Fibroblast of the aortic adventitia (primary cell): Measurements from ENCODE around the gene SERPINH1. TPM values are rescaled to one million over a fixed set of nuclear protein-coding genes. Genes with fewer than 3 reads are reported as not detected.
"Not testable (repeated sequence)": the region's sequence is repeated elsewhere in the genome, so short reads cannot be mapped to it uniquely, and the experiment has no call there.

Experiments
- DNase-seq: peaks from one replicate; pipeline ENCODE4 v3.0.0-alpha.2; 2010; ENCODE audit warnings: low read depth
- H3K4me3 ChIP-seq: 2 replicates; pipeline ENCODE4 v1.5.1; 2011; ENCODE audit warnings: low read depth, mild to moderate bottlenecking, control low read depth, low read length, moderate library complexity
- total RNA-seq: library from RNA; depleted of rRNA; stranded (reverse); fragments of >200 nt; gene quantifications from 2 replicates; pipeline ENCODE4 v1.2.3, GENCODE V29; 2012; ENCODE audit warnings: low replicate concordance
- TF ChIP-seq, protein P1 (sequence below): IDR thresholded peaks from 2 replicates; pipeline ENCODE4 v1.5.1; 2011; ENCODE audit warnings: mild to moderate bottlenecking, low read length, control low read depth, inconsistent platforms; ENCODE audit not compliant: insufficient read depth

The SERPINH1 gene
- total RNA-seq, 1 donor: 497 TPM

DNA sequence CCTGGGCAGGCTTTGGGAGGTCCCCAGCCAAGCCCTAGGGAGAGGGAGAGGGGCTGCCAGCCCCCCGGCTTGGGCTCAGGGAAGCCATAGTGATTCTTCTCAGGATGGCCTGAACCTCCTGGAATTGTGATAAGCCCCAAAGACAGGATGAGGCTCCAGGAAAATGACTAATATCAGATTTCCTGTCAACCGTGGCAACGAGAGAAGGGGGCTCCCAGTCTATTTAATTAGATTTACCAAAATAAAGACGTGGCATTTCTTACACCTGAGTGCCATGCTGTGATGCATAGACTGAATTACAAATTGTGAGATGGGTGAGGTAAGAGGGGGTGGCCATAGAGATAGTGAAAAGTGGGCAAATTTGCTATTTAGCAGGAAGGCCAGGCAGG lies 20.4 kb downstream of the SERPINH1 start:
- no peak for DNase-seq

DNA sequence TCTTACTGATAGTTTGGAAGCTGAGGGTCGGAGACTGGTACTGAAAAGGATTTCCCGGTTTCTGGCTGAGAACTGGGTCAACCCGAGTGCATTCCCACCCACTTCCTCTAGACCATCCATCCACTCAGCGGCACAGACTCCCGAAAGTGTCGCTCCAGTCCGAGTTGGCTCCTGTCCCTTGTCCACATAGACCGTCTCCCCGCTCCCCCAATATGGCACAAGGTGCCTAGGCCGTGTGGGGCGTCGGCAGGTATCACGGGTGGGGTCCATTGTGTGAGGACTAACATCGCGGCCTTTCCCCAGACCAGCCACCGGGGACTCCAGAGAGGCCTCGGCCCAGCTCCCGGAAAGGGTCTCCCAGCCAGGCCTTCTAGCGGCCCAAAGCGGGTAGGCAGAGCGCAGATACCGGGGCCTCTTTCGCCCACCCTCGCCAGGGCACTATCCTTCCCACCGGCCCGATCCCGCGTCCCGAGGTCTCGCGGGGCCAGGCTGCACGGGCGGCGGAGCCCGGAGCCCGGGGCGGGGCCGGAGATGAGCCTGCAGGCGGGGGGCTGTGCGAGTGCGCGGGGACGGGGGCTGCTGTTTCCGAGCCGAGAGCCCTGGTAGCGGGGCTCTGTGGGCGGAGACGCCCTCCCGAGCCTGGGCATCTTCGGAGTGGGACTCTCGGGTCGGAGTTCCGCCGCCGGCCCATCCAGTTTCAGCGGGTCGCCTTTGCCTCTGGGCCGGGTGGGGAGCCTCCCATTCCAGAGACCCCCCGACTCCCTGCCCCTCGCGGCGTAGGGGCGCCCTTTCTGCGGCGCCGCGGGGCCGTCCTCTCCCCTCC lies 21.1 kb downstream of the SERPINH1 start:
- peak; percentile 65 for DNase-seq
- TF ChIP-seq, protein P1, sequence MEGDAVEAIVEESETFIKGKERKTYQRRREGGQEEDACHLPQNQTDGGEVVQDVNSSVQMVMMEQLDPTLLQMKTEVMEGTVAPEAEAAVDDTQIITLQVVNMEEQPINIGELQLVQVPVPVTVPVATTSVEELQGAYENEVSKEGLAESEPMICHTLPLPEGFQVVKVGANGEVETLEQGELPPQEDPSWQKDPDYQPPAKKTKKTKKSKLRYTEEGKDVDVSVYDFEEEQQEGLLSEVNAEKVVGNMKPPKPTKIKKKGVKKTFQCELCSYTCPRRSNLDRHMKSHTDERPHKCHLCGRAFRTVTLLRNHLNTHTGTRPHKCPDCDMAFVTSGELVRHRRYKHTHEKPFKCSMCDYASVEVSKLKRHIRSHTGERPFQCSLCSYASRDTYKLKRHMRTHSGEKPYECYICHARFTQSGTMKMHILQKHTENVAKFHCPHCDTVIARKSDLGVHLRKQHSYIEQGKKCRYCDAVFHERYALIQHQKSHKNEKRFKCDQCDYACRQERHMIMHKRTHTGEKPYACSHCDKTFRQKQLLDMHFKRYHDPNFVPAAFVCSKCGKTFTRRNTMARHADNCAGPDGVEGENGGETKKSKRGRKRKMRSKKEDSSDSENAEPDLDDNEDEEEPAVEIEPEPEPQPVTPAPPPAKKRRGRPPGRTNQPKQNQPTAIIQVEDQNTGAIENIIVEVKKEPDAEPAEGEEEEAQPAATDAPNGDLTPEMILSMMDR: peak; percentile 28
- peak overlapping the region; percentile 73 for H3K4me3 ChIP-seq

More for the DNA sequence above, 20.4 kb downstream of the SERPINH1 start:
- peak overlapping the region; percentile 73 for H3K4me3 ChIP-seq
- TF ChIP-seq, protein P1: no peak

DNA sequence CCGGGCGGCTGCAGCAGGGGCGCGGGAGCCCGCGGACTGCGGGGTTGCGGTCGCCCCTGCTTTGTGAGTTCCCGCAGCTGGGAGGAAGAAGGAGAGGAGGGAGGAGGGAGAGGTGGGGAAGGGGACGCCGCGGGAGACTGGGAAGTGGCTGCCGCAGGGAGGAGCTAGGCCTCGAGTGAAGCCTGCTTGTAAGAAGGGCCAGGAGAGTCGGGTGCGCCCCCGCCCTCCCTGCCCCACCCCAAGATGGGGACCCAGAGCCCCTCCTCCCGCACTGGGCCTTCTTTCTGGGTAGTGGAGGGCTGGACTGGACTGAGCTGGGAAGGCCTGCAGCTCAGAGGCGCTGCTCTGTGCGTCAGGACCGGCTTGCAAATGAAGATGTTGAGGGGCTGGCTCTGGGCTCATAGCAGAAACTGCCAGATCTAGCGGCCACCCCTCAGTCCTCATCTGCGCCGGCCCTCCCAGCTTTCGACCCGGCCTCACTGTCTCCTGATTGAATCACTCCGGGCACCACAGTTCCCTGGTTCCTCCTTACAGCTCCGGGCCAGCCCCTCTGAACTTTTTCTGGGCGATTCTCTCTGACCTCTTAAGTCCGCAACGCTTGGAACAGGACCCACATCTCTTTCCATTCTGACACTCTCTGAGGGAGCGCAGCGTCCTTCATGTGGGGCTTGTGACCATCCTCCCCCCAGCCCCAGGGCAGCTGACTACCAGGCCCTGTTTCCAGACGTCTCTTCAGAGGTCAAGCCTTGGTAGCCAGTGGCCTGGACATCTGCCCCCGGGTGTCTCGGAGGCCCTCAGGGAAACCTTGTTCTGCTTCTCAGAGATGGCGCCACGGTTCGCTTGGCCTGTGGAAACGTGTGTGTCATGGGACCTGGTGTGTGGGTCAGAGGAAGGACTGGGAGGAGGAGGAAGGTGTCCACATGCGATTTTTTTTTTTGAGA lies 21.9 kb downstream of the SERPINH1 start:
- DNase-seq: peak; percentile 76
- TF ChIP-seq, protein P1: no peak
- H3K4me3 ChIP-seq: peak overlapping the region; percentile 73

DNA sequence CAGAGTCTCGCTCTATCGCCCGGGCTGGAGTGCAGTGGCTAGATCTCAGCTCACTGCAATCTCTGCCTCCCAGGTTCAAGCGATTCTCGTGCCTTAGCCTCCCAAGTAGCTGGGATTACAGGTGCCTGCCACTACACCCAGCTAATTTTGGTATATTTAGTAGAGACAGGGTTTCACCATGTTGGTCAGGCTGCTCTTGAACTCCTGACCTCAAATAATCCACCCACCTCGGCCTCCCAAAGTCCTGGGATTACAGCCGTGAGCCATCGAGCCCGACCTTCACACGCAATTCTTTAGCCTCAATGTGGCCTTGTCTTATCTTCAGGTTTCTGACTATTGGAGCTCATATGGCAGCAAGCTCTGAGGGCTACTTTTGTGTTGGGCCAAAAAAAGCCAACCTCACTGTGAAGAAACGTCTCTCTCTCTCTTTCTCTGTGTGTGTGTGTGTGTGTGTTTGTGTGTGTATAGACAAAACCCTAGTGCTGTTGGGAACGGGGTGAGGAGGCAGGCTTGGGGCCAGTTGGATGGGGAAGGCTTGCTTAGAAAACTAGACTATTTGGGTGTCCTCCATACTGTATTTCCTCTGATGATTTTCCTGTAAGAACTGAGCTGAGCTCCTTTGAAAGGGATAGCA lies 22.7 kb downstream of the SERPINH1 start:
- not testable (repeated sequence) for H3K4me3 ChIP-seq
- peak; percentile 60 for DNase-seq

DNA sequence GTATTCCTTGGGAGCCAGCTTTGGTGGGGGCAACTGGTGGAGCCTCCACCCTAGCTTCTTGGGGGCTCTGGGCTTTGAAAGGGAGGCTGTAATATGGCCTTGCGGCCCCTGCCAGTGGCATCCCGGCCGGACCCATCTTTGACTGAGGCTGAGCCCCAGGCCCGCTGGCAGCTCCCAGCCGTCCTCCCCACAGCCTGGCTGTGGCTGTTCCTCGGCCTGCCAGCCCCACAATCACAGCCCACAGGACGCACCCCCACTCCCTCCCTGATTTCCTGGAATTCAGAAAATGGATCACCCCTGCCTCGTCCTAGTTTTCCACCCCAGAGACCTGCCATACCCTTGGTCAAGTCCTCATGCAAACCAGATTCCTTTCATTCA lies 23.2 kb downstream of the SERPINH1 start:
- DNase-seq: no peak
- H3K4me3 ChIP-seq: no peak overlapping the region
- TF ChIP-seq, protein P1: no peak

DNA sequence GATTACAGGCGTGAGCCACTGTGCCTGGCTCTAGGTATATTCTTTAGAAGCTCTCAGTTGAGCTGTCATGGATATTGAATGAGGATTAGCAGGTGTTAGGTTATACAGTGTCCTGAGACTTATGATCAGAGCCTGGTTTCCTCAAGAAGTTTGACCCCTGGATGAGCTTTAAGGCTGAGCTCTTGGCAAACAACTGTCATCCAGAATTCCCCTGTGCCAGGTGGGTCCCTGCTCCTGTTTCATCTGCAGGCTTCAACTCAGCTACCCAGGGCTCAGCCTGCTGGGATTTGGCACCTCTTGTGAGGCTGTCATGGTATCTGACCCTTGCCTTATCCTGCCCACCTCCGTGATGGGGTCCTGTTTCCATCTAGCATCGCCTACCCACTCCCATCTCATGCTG lies 24.3 kb downstream of the SERPINH1 start:
- no peak for DNase-seq
- TF ChIP-seq, protein P1: no peak
- H3K4me3 ChIP-seq: no peak overlapping the region
